Stimulated activated CD8-positive, alpha-beta memory T cell treated with anti-CD3 and anti-CD28 coated beads, Interleukin-7, amount 100 ng/mL, for 1 hour (primary cell): ENCODE results near the gene GP5.

Experiments
- DNase-seq, 2 donors: peaks; one replicate each; pipeline ENCODE4 v3.0.0-alpha.2; 2020; ENCODE audit warnings: low read depth in 2 of 2

GP5 gene

GRCh38 chr3:194375473-194376240, 23.4 kb downstream of the GP5 start:
- no peak for DNase-seq

GRCh38 chr3:194374935-194375334, 24.1 kb downstream of the GP5 start:
- DNase-seq: no peak

GRCh38 chr3:194373899-194374298, 25.2 kb downstream of the GP5 start:
- no peak for DNase-seq

- no peak for DNase-seq
Observed at GRCh38 chr3:194373028-194373427, 26.0 kb downstream of the GP5 start.

GRCh38 chr3:194370753-194371152, 28.3 kb downstream of the GP5 start:
- no peak for DNase-seq

GRCh38 chr3:194369522-194370279, 29.4 kb downstream of the GP5 start, which contains the start of gene LRRC15:
LRRC15 (minus strand) TSS chr3:194369743; CDS start chr3:194361043, 8,700 bp downstream.
- DNase-seq: no peak

- DNase-seq: no peak
Observed at GRCh38 chr3:194368918-194369317, 30.1 kb downstream of the GP5 start.

- no peak for DNase-seq
Observed at GRCh38 chr3:194367992-194368841, 30.8 kb downstream of the GP5 start.

GRCh38 chr3:194365978-194366490, 33.0 kb downstream of the GP5 start:
- DNase-seq: no peak

- DNase-seq: no peak
Observed at GRCh38 chr3:194365526-194365925, 33.5 kb downstream of the GP5 start.

- no peak for DNase-seq
Observed at GRCh38 chr3:194364652-194365434, 34.2 kb downstream of the GP5 start.

GRCh38 chr3:194364314-194364651, 34.8 kb downstream of the GP5 start:
- DNase-seq: no peak

GRCh38 chr3:194360568-194360967, 38.5 kb downstream of the GP5 start:
- DNase-seq: no peak

GRCh38 chr3:194357681-194358080, 41.4 kb downstream of the GP5 start:
- no peak for DNase-seq

- no peak for DNase-seq
Observed at GRCh38 chr3:194355379-194355778, 43.7 kb downstream of the GP5 start.

GRCh38 chr3:194354315-194354714, 44.8 kb downstream of the GP5 start:
- DNase-seq: no peak

- no peak for DNase-seq
Observed at GRCh38 chr3:194352667-194353246, 46.3 kb downstream of the GP5 start.

- no peak for DNase-seq
Observed at GRCh38 chr3:194351952-194352536, 47.0 kb downstream of the GP5 start.

GRCh38 chr3:194351080-194351672, 47.9 kb downstream of the GP5 start, which contains the start of gene CPN2:
CPN2 (minus strand) TSS chr3:194351328; CDS start chr3:194342702, 8,626 bp downstream.
- no peak for DNase-seq

- no peak for DNase-seq
Observed at GRCh38 chr3:194350726-194351071, 48.4 kb downstream of the GP5 start.
